H1 (cell line): Measurements from ENCODE around the gene LSG1. TPM values are rescaled to one million over a fixed set of nuclear protein-coding genes. Genes with fewer than 3 reads are reported as not detected.

Source experiments
- CTCF ChIA-PET: fragments of 300-600 bp; sonication (Branson Sonifier 250); formaldehyde crosslinking; loops from one replicate; lab custom pipeline; 2021; ENCODE audit not compliant: partially characterized antibody; lab: Charles Lee
- POLR2A ChIA-PET: fragments of 300-600 bp; sonication (Branson Sonifier 250); formaldehyde crosslinking; loops from one replicate; lab custom pipeline; 2021; ENCODE audit warnings: inconsistent platforms; ENCODE audit not compliant: partially characterized antibody; lab: Charles Lee
- DNase-seq, 2 experiments: peaks; one replicate each; pipeline versions ENCODE4 v3.0.0 to v3.0.0-alpha.2; 2010 to 2022; ENCODE audit warnings: low spot score in 2 of 2, low read depth in 1 of 2, mixed read lengths in 1 of 2
- FAIRE-seq: peaks from 2 replicates; lab custom pipeline; 2011; peaks lifted over from hg19 to GRCh38; lab: Jason Lieb, UNC
- H2AFZ ChIP-seq: 2 replicates; pipeline ENCODE4 v1.8.1; 2012; ENCODE audit warnings: low read length, inconsistent platforms
- H2AK5ac ChIP-seq: 2 replicates; pipeline ENCODE4 v1.6.1; 2013; ENCODE audit warnings: low read depth, low read length
- H2BK120ac ChIP-seq: replicated peaks from 2 replicates; pipeline ENCODE3; 2013; ENCODE audit warnings: low read depth, low read length, inconsistent platforms
- H2BK12ac ChIP-seq: 2 replicates; pipeline ENCODE4 v1.6.1; 2013; ENCODE audit warnings: low read depth, low read length
- H2BK15ac ChIP-seq: 2 replicates; pipeline ENCODE4 v1.6.1; 2013; ENCODE audit warnings: low read length
- H2BK20ac ChIP-seq: 2 replicates; pipeline ENCODE4 v1.6.1; 2013; ENCODE audit warnings: low read length
- H2BK5ac ChIP-seq: 2 replicates; pipeline ENCODE4 v1.6.1; 2013; ENCODE audit warnings: low read depth, low read length
- H3K14ac ChIP-seq: 2 replicates; pipeline ENCODE4 v1.6.1; 2013; ENCODE audit warnings: inconsistent platforms; ENCODE audit not compliant: insufficient read length
- H3K18ac ChIP-seq: 2 replicates; pipeline ENCODE4 v1.6.1; 2013; ENCODE audit warnings: low read length; ENCODE audit errors: extremely low read depth
- H3K23ac ChIP-seq: 2 replicates; pipeline ENCODE4 v1.6.1; 2013; ENCODE audit warnings: inconsistent platforms; ENCODE audit not compliant: insufficient read length
- H3K23me2 ChIP-seq: 2 replicates; pipeline ENCODE4 v1.6.1; 2013; ENCODE audit warnings: low read depth, low read length
- H3K27ac ChIP-seq: 2 replicates; pipeline ENCODE4 v1.6.1; 2011; ENCODE audit warnings: low read depth, low read length, inconsistent platforms
- H3K27me3 ChIP-seq, 4 experiments: replicated peaks in 1 of 4; 1 replicate in 1 of 4; 2 replicates in 3 of 4; pipeline versions ENCODE4 v1.6.1 to v1.8.1; 2011 to 2013; ENCODE audit warnings: low read length in 3 of 4, mild to moderate bottlenecking in 3 of 4, inconsistent platforms in 2 of 4, mixed read lengths in 2 of 4, moderate library complexity in 1 of 4; ENCODE audit not compliant: control insufficient read depth in 3 of 4, insufficient read depth in 3 of 4; ENCODE audit errors: extremely low read depth in 1 of 4
- H3K36me3 ChIP-seq, 4 experiments: 2 replicates each; pipeline versions ENCODE4 v1.6.1 to v1.8.1; 2011 to 2013; ENCODE audit warnings: mild to moderate bottlenecking in 4 of 4, low read length in 3 of 4, moderate library complexity in 2 of 4, control low read depth in 1 of 4, inconsistent platforms in 1 of 4; ENCODE audit not compliant: insufficient read depth in 4 of 4, control insufficient read depth in 2 of 4
- H3K4ac ChIP-seq: replicated peaks from 2 replicates; pipeline ENCODE3; 2013; ENCODE audit warnings: low read length, low read depth, mixed read lengths, inconsistent platforms; ENCODE audit not compliant: insufficient read length
- H3K4me1 ChIP-seq, 4 experiments: replicated peaks in 1 of 4; 1 replicate in 1 of 4; 2 replicates in 3 of 4; pipeline versions ENCODE4 v1.6.1 to v1.8.1; 2011 to 2013; ENCODE audit warnings: low read length in 3 of 4, inconsistent platforms in 2 of 4, mixed read lengths in 1 of 4; ENCODE audit not compliant: insufficient read depth in 4 of 4, control insufficient read depth in 3 of 4
- H3K4me2 ChIP-seq, 2 experiments: 2 replicates each; pipeline versions ENCODE4 v1.6.1 to v1.8.1; 2011 to 2013; ENCODE audit warnings: low read depth in 2 of 2, low read length in 2 of 2, control low read depth in 1 of 2, inconsistent platforms in 1 of 2, mild to moderate bottlenecking in 1 of 2; ENCODE audit not compliant: insufficient read depth in 1 of 2
- H3K4me3 ChIP-seq, 4 experiments: fragments of 200-600, 300-600 bp in 1 of 4; sonication (generic), shearing (Covaris generic), sonication (Bioruptor Twin) in 1 of 4; 2 replicates each; pipeline versions ENCODE4 v1.5.1 to v1.8.1; 2011 to 2016; ENCODE audit warnings: low read length in 4 of 4, low read depth in 3 of 4, control low read depth in 2 of 4, inconsistent platforms in 2 of 4, mild to moderate bottlenecking in 2 of 4, mixed read lengths in 1 of 4, moderate library complexity in 1 of 4; ENCODE audit not compliant: insufficient read depth in 2 of 4; ENCODE audit errors: extremely low read depth in 1 of 4
- H3K56ac ChIP-seq: replicated peaks from 2 replicates; pipeline ENCODE3; 2013; ENCODE audit warnings: low read depth, mild to moderate bottlenecking, mixed read lengths, low read length, inconsistent platforms; ENCODE audit not compliant: insufficient read length
- H3K79me1 ChIP-seq: 2 replicates; pipeline ENCODE4 v1.6.1; 2013; ENCODE audit warnings: low read depth, low read length, control low read depth
- H3K79me2 ChIP-seq, 2 experiments: 2 replicates each; pipeline versions ENCODE4 v1.6.1 to v1.8.1; 2012 to 2013; ENCODE audit warnings: low read length in 2 of 2, mild to moderate bottlenecking in 2 of 2, inconsistent platforms in 1 of 2; ENCODE audit not compliant: insufficient read depth in 2 of 2, control insufficient read depth in 1 of 2
- H3K9ac ChIP-seq, 4 experiments: replicated peaks in 1 of 4; 1 replicate in 1 of 4; 2 replicates in 3 of 4; pipeline versions ENCODE4 v1.6.1 to v1.8.1; 2011 to 2013; ENCODE audit warnings: low read depth in 3 of 4, low read length in 3 of 4, control low read depth in 2 of 4, mild to moderate bottlenecking in 2 of 4, moderate library complexity in 2 of 4, inconsistent platforms in 1 of 4; ENCODE audit errors: extremely low read depth in 1 of 4
- H3K9me3 ChIP-seq, 2 experiments: 2 replicates each; pipeline versions ENCODE4 v1.6.1 to v1.8.1; 2012 to 2013; ENCODE audit warnings: mild to moderate bottlenecking in 2 of 2, moderate library complexity in 2 of 2, control low read depth in 1 of 2, inconsistent platforms in 1 of 2, low read depth in 1 of 2, low read length in 1 of 2, mixed read lengths in 1 of 2; ENCODE audit not compliant: insufficient read depth in 2 of 2
- H4K20me1 ChIP-seq, 2 experiments: replicated peaks in 1 of 2; 2 replicates each; pipeline versions ENCODE3 to v1.8.1; 2011 to 2013; ENCODE audit warnings: inconsistent platforms in 2 of 2, low read length in 2 of 2, mild to moderate bottlenecking in 1 of 2; ENCODE audit not compliant: insufficient read depth in 2 of 2, control insufficient read depth in 1 of 2
- H4K5ac ChIP-seq: 2 replicates; pipeline ENCODE4 v1.6.1; 2013; ENCODE audit warnings: low read length, low read depth, mixed read lengths, inconsistent platforms; ENCODE audit not compliant: insufficient read length
- H4K8ac ChIP-seq: 2 replicates; pipeline ENCODE4 v1.8.0; 2013; ENCODE audit warnings: mild to moderate bottlenecking, moderate library complexity, low read length, inconsistent platforms; ENCODE audit not compliant: insufficient read depth; ENCODE audit errors: extremely low read depth
- H4K91ac ChIP-seq: replicated peaks from 2 replicates; pipeline ENCODE3; 2013; ENCODE audit warnings: low read length, mixed read lengths, inconsistent platforms; ENCODE audit not compliant: insufficient read length
- GABPA ChIP-seq: IDR thresholded peaks from 2 replicates; pipeline ENCODE4 v1.6.1; 2011; ENCODE audit warnings: mild to moderate bottlenecking, low read length, moderate library complexity, borderline replicate concordance; ENCODE audit not compliant: insufficient read depth
- HDAC2 ChIP-seq, 2 experiments: fragments of 300-600 bp in 1 of 2; sonication (generic) in 1 of 2; IDR thresholded peaks; 2 replicates each; pipeline ENCODE4 v1.6.1; 2011 to 2012; ENCODE audit warnings: low read depth in 2 of 2, low read length in 2 of 2, mild to moderate bottlenecking in 2 of 2, moderate library complexity in 2 of 2, borderline replicate concordance in 1 of 2, inconsistent platforms in 1 of 2
- SIRT6 ChIP-seq: IDR thresholded peaks from one replicate; pipeline ENCODE4 v1.7.1; 2012; ENCODE audit warnings: low read length, inconsistent platforms
- WGBS, 2 experiments: shearing (Covaris generic) in 1 of 2; methylation state at CpG; one replicate each; pipeline versions ENCODE4 v1.1.6 to v1.1.7; 2013 to 2015; ENCODE audit warnings: low lambda C conversion rate in 2 of 2, mixed read lengths in 2 of 2, inconsistent platforms in 1 of 2, low coverage in 1 of 2, missing lambda C conversion rate in 1 of 2; ENCODE audit not compliant: insufficient replicate concordance in 2 of 2, insufficient coverage in 1 of 2, insufficient read length in 1 of 2; ENCODE audit errors: extremely low coverage in 1 of 2, missing lambda C conversion rate in 1 of 2; 5-methylcytosine and 5-hydroxymethylcytosine counted together
- long read RNA-seq, 2 experiments: library from RNA in 1 of 2; library from capped mRNA in 1 of 2; stranded (forward); transcript quantifications; one replicate each; pipeline ENCODE4 v2.0.0, GENCODE V29; 2021; ENCODE audit warnings: inconsistent platforms in 1 of 2
- polyA minus RNA-seq, 3 experiments: library from RNA; depleted of rRNA, polyadenylated mRNA; stranded (reverse); fragments of >200 nt; gene quantifications; 1 replicate in 2 of 3; 2 replicates in 1 of 3; pipeline ENCODE4 v1.2.3, GENCODE V29; 2011
- polyA plus RNA-seq, 7 experiments: library from polyadenylated mRNA; depleted of rRNA in 3 of 7; stranded (reverse) in 5 of 7; unstranded in 2 of 7; fragments of >200 nt in 5 of 7; fragments of 200-250 nt in 2 of 7; gene quantifications; 1 replicate in 5 of 7; 2 replicates in 1 of 7; 4 replicates in 1 of 7; pipeline versions ENCODE4 v1.2.1 to v1.2.3, GENCODE V29; 2011 to 2013; ENCODE audit warnings: missing spikeins in 2 of 7, mixed read lengths in 2 of 7
- total RNA-seq: library from RNA; stranded (reverse); fragmentation: NEBNext Ultra II Directional; extraction: Animal tissue kit (Norgen Biotek cat#: 25700); gene quantifications from 2 replicates; pipeline ENCODE4 v1.2.1, GENCODE V29; 2021

LSG1 gene
- total RNA-seq: 47.6 and 49.9 TPM in 2 replicates
- polyA plus RNA-seq (2011; rRNA removed): 17.8 and 23.7 TPM in 2 replicates
- polyA plus RNA-seq (2011; cell fraction: cytosol; rRNA removed): 27.4 TPM
- 40.1 TPM for polyA plus RNA-seq (2011; cell fraction: nucleus; rRNA removed)
- 32.9 to 45.5 TPM (median 41.1 TPM) in 4 replicates for polyA plus RNA-seq (2012, experiment 1 of 2)
- polyA plus RNA-seq (2012, experiment 2 of 2): 6.7 TPM
- 42.5 TPM for polyA plus RNA-seq (2013, experiment 1 of 2)
- 40.4 TPM for polyA plus RNA-seq (2013, experiment 2 of 2)
- 52.6 and 90.4 TPM in 2 replicates for polyA minus RNA-seq (2011; rRNA and poly(A)+ RNA removed)
- 36.5 TPM for polyA minus RNA-seq (2011; cell fraction: cytosol; rRNA and poly(A)+ RNA removed)
- polyA minus RNA-seq (2011; cell fraction: nucleus; rRNA and poly(A)+ RNA removed): 57.7 TPM
- long read RNA-seq, experiment 1, partial matches to known transcripts: 10 of 34 reads
- long read RNA-seq, experiment 1, other reads (novel, unspliced or antisense): 21 of 34 reads
- long read RNA-seq, experiment 2, transcript LSG1-201 (14 exons, 3,572 nt): major isoform, 20 of 30 reads
- long read RNA-seq, experiment 2, partial matches to known transcripts: 3 of 30 reads
- long read RNA-seq, experiment 2, other reads (novel, unspliced or antisense): 7 of 30 reads

DNA sequence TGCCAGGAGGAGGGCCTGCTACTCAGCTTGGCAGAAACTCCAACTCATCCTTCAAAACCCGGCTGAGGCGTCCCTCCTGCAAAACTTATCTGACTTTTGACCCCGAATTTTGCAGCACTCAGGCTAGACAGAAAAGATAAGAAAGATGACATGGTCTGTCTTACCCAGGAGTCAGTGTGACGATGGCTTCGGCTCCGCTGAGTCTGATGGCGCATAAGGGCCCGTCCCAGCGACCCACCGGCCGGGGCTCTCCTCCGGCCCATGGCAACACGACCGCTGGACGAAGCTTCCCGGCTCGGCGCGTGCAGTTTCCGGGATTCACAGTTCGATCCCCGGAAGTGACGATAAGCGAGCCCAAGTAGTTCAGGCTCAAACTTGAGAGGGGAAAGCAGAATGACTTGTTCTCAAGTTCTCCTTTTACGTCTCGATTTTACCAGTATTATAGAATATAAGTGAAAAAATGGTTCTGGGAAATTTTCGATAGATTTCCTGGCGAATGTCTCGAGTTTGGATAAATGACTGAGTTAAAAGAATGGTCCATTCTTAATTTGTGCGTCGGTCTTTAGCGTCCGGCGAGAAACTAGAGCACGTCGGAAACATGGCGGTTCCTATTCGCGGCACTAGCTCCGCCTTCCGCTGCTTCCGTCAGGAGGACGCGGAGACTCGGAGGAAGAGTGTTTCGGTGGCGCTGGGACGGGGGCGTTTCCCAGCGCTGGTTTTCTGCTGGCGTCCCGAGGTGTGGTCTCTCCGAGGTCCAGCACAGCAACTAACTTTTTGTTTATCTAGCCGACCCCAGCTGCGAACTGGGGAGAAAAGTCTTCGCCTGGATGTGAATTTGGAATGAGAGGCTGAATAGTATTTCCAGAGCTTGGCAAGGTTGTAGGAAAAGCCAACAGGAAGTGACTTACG lies at the start of gene LSG1:
LSG1 (minus strand) TSS at position 292 of the 909 bp plus-strand sequence; CDS start at position 263, 29 bp downstream.
- DNase-seq (peak; percentile 75 to 86), FAIRE-seq (no peak)
- Histone ChIP-seq H3K56ac (no peak within 1 kb of the TSS), H3K27ac (peak within 1 kb of the TSS; percentile 94), H3K4me1 (peaks cover 0 to 4% (median under 1%) of the 10 kb centered on the region in 4 experiments; a peak in 4 of 7 replicates), H2AFZ (peak within 1 kb of the TSS; percentile 95), H3K14ac (no peak within 1 kb of the TSS), H3K18ac (no peak within 1 kb of the TSS; the same call in 1 of the 2 replicates), H2BK12ac (no peak within 1 kb of the TSS), H4K20me1 (peaks cover 0 to 4% of the 10 kb centered on the region in 2 experiments), H2BK15ac (no peak within 1 kb of the TSS), H2BK120ac (peak within 1 kb of the TSS; percentile 50), H3K79me1 (no peaks in the 10 kb centered on the region; the same call in 1 of the 2 replicates), H3K79me2 (peaks cover 8 to 41% of the 10 kb centered on the region in 2 experiments), H3K4me2 (peak within 1 kb of the TSS; percentile 65 to 74), H4K5ac (peak within 1 kb of the TSS; percentile 57), H3K4me3 (peak within 1 kb of the TSS; percentile 77 to 99 (median 93)), H2AK5ac (no peak within 1 kb of the TSS), H2BK5ac (peak within 1 kb of the TSS; percentile 35), H2BK20ac (no peak within 1 kb of the TSS), H3K9me3 (no peaks in the 10 kb centered on the region), H4K8ac (0 out of 2 replicates have a peak within 1 kb of the TSS, but pooled peaks have one; percentile 12), H3K9ac (peak within 1 kb of the TSS; percentile 14 to 87 (median 85)), H3K23ac (no peak within 1 kb of the TSS), H3K36me3 (peaks cover 0 to 10% (median 5%) of the 10 kb centered on the region in 4 experiments; a peak in 5 of 8 replicates), H4K91ac (no peak within 1 kb of the TSS), H3K4ac (no peak within 1 kb of the TSS), H3K27me3 (peaks cover 0 to 2% (median 0%) of the 10 kb centered on the region in 4 experiments; a peak in 2 of 7 replicates), H3K23me2 (peaks cover 2% of the 10 kb centered on the region; the same call in 1 of the 2 replicates)
- CTCF ChIA-PET: interaction anchor here (0.6 to 13.0 kb wide), 35 partner anchors 12 to 588 kb away, joined by 3 to 110 read pairs (median 4); partner anchors contain the start of gene FAM43A
- 1% methylated on average over 57 of the region's 57 CpGs; no CpG with 5 or more reads in 1 of the 2 experiments for WGBS, 2 experiments
- POLR2A ChIA-PET: interaction anchor here (0.7 to 4.7 kb wide), 9 partner anchors 10 to 284 kb away, joined by 3 to 30 read pairs (median 3); partner anchors contain the start of gene FAM43A
- peak in 1 of 2 experiments; percentile 34; a peak in 2 of 4 replicates for TF ChIP-seq HDAC2 (IDR thresholded peaks at IDR 0.05; ENCODE audit: borderline replicate concordance in 1 of 2, low read depth in 2 of 2, low read length in 2 of 2)
- TF ChIP-seq SIRT6: no peak
- peak; percentile 90 for TF ChIP-seq GABPA
